GM19099 (cell line): Measurements from ENCODE around the gene FRMD4A.

ENCODE experiments used
- POLR2A ChIP-seq: IDR thresholded peaks from 3 replicates; pipeline ENCODE4 v1.6.1; 2011; ENCODE audit warnings: low read depth; ENCODE audit not compliant: insufficient read length; ENCODE audit errors: extremely low read depth

The FRMD4A gene

DNA sequence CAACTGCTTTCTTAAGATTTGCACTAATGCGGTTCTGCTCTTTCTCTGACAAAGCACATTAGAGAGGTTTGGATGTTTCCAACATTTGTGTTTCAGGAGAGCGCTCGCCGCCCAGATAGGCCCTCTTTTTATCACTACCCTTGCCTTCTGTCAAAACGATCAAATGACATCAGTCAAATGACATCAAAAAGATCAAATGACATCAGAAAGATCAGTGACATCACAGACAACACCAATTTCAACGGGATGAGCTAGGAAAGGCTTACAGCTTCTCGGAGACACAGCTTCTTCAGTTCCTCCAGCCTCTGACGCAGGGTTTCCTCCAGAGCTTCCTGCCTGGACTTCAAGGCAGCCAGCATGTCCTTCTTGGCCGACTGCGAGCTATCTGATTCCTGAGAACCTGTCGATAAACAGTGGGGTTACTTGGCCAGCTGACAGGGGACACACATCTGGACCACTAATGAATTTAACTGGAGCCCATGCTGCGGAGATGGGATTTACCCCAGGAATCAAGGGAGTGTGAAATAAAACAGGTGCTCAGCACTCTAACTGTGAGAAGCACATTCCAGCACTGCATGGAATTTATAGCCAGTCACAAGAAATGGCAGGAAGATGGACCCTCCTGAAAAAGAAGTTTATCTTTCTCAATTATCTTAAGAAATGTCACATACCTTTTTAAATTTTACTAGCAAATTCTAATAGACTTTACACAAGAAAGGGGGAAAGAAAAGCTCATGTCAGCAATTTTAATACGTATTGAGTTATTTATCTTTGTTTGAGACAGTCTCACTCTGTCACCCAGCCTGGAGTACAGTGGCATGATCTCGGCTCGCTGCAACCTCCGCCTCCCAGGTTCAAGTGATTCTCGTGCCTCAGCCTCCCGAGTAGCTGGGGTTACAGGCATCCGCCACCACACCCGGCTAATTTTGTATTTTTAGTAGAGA lies 655.8 kb downstream of the FRMD4A start:
- no peak for TF ChIP-seq POLR2A

- no peak for TF ChIP-seq POLR2A
These were observed 657.6 kb downstream of the FRMD4A start for GRCh38 chr10:13673156-13673555.

GRCh38 chr10:13672548-13672947 lies 658.2 kb downstream of the FRMD4A start:
- no peak for TF ChIP-seq POLR2A

DNA sequence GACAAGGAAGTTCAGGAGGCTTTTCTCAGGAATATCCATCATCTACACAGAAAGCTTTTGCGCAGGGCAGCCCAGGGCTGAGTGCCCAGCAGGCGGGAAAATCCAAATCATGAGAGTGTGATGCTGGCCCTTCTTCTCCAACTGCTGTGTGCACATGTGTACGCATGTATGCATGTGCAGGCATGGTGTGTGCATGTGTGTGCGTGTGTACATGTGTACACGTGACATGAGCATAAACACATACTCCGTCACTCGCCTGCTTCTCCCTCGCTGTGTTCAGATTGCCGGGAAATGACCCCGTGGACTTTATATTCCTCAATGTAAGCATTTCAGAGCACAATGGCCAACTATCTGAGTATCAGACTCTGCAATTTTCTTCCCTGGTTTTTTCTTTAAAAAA lies 658.8 kb downstream of the FRMD4A start:
- TF ChIP-seq POLR2A: no peak

DNA sequence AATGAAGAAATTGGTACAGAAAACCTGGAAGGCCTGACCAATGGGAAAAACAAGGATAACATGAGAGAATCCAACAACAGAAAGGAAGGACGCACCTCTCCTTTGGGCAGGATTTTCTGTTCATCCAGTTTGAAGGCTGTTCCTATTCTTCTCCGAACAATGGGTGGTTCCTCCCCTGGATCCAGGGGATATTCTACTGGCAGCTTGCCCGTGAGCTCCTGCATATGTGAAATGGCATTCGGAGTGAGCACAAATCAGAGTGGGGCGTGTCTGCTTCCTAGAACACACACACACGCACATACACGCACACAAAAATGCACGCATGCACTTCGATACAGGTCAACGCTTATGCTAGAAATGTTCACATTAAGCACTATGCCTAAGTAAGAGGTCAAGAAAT lies 660.4 kb downstream of the FRMD4A start:
- TF ChIP-seq POLR2A: no peak

- TF ChIP-seq POLR2A: no peak
These were observed 660.8 kb downstream of the FRMD4A start for GRCh38 chr10:13669901-13670300.

DNA sequence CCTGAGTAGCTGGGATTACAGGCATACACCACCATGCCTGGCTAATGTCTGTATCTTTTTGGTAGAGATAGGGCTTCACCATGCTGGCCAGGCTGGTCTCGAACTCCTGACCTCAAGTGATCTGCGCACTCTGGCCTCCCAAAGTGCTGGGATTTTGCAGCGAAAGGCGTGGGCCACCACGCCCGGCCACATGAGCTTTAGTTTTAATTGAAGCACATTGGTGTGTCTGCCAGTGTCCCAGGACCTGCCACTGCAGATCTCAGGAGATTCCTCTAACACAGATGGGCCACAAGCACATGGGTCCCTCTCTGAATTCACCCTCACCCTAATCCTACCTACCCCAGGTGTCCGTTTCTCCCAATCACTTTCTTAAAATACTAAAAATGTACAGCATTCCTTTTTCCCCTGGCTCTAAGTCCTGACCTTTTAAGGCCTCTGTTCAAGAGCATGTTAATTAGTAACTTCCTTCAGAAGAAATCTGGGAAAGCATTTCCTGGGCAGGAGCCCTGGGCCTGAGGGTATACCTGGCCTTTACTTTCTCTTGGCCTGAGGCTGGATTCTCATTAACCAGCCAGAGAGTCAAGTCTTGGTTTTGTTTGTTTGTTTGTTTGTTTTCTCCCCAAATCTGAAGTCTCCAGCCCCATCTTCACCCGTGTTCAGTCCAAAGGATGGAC lies 661.4 kb downstream of the FRMD4A start:
- no peak for TF ChIP-seq POLR2A

DNA sequence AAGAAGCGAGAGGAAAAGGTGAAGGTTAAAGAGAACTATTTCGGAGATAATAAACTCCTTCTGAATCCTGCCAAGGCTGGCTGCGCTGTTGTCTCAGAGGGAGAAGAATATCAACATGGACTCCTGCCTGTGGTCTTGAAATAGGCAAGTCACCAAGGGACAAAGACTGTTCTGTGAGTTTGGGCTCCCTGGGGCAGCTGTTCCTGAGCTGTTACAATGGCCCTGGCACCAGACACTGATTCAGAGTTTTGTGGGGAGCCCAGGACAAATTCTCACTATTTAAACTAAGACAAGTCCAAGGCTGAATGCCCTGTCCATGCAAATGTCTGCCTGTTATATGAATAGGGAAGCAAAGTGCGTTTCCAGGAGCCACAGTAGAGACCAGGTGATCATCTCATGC lies 662.6 kb downstream of the FRMD4A start:
- no peak for TF ChIP-seq POLR2A

GRCh38 chr10:13665516-13666262 lies 665.0 kb downstream of the FRMD4A start:
- TF ChIP-seq POLR2A: no peak

GRCh38 chr10:13661256-13661655 lies 669.5 kb downstream of the FRMD4A start:
- TF ChIP-seq POLR2A: no peak

DNA sequence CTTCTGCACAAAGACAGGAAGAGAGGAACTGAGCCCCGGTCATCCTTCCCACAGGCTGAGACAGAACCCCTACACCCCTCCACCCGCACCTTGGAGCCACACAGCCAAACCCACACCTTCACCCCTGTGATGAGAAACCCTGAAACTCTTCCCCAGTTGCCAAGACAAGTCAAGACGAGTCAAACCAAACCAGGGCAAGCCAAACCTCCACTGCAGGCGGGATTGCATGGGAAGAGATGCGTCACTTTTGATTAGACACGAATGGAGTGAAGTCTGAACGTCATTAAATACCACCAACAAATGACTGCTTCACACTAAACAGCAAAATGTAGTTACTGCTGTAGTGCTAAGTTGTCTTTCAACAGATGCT lies 670.2 kb downstream of the FRMD4A start:
- TF ChIP-seq POLR2A: no peak

GRCh38 chr10:13659887-13660550 lies 670.7 kb downstream of the FRMD4A start:
- TF ChIP-seq POLR2A: no peak

GRCh38 chr10:13658871-13659685 lies 671.6 kb downstream of the FRMD4A start:
- no peak for TF ChIP-seq POLR2A

DNA sequence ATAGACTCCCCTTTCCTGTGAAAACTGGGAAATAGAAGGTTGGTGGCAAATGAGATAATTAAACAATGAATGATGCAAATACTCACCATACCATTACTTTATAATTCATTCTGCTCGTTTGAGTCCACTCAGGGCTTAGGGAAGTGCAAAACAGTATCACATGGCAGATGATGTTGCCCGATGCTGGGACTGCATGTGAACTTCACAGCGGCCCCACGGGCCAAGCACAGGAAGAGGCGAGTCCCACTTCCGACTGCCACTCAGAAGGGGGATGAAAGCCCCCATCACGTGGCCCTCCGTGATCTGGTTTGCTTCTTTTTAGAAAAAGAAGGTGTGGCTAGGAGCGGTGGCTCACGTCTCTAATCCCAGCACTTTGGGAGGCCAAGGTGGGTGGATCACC lies 672.5 kb downstream of the FRMD4A start:
- no peak for TF ChIP-seq POLR2A
